ENCODE data around the gene MSANTD4.

The MSANTD4 gene

DNA sequence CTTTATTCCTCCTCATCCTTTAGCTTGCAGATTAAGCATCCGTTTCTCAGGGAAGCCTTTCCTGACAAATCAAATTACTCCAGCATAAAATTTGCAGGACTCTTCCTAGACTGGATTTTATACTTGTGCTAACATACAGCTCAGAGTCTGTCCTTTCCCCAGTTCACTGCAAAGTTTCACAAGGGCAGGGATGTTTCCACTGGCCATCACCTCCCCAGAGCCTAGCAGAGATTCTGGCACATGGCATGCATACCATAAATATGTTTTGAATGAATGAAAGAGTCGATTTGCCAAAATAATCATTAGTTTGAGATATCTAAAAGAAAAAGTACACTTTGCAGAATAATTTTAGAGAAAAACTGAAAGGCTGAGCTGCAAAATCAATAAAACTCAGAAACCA lies 10.6 kb downstream of the MSANTD4 start:
- no peak for TF ChIP-seq EP300 (IDR thresholded peaks at IDR 0.05; ENCODE audit: borderline replicate concordance)
- TF ChIP-seq YY1 (IDR thresholded peaks at IDR 0.05; ENCODE audit: low read depth) = no peak
- no peak for TF ChIP-seq NFIC (IDR thresholded peaks at IDR 0.05)
- TF ChIP-seq EGR1 (IDR thresholded peaks at IDR 0.05) = no peak
- TF ChIP-seq TEAD4 (IDR thresholded peaks at IDR 0.05) = no peak
- TF ChIP-seq MAX (IDR thresholded peaks at IDR 0.05) = no peak
- no peak for TF ChIP-seq TCF12 (IDR thresholded peaks at IDR 0.05; ENCODE audit: low read depth)
- TF ChIP-seq CEBPB (IDR thresholded peaks at IDR 0.05) = no peak
- TF ChIP-seq, protein P1, sequence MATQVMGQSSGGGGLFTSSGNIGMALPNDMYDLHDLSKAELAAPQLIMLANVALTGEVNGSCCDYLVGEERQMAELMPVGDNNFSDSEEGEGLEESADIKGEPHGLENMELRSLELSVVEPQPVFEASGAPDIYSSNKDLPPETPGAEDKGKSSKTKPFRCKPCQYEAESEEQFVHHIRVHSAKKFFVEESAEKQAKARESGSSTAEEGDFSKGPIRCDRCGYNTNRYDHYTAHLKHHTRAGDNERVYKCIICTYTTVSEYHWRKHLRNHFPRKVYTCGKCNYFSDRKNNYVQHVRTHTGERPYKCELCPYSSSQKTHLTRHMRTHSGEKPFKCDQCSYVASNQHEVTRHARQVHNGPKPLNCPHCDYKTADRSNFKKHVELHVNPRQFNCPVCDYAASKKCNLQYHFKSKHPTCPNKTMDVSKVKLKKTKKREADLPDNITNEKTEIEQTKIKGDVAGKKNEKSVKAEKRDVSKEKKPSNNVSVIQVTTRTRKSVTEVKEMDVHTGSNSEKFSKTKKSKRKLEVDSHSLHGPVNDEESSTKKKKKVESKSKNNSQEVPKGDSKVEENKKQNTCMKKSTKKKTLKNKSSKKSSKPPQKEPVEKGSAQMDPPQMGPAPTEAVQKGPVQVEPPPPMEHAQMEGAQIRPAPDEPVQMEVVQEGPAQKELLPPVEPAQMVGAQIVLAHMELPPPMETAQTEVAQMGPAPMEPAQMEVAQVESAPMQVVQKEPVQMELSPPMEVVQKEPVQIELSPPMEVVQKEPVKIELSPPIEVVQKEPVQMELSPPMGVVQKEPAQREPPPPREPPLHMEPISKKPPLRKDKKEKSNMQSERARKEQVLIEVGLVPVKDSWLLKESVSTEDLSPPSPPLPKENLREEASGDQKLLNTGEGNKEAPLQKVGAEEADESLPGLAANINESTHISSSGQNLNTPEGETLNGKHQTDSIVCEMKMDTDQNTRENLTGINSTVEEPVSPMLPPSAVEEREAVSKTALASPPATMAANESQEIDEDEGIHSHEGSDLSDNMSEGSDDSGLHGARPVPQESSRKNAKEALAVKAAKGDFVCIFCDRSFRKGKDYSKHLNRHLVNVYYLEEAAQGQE (IDR thresholded peaks at IDR 0.05; ENCODE audit: low read depth) = no peak
- no peak for TF ChIP-seq RAD21 (IDR thresholded peaks at IDR 0.05; ENCODE audit: low read depth)
- no peak for TF ChIP-seq TAF1 (IDR thresholded peaks at IDR 0.05; ENCODE audit: low read depth)
- TF ChIP-seq ZBTB7A (IDR thresholded peaks at IDR 0.05; ENCODE audit: low read depth) = no peak
- TF ChIP-seq FOXM1 (IDR thresholded peaks at IDR 0.05; ENCODE audit: borderline replicate concordance, low read depth) = no peak
- no peak for TF ChIP-seq USF1 (IDR thresholded peaks at IDR 0.05)
- TF ChIP-seq CREB1 (IDR thresholded peaks at IDR 0.05; ENCODE audit: low read depth) = no peak

- TF ChIP-seq YY1 (IDR thresholded peaks at IDR 0.05; ENCODE audit: low read depth) (no peak), FOXM1 (IDR thresholded peaks at IDR 0.05; ENCODE audit: borderline replicate concordance, low read depth) (no peak), EGR1 (IDR thresholded peaks at IDR 0.05) (no peak), TEAD4 (IDR thresholded peaks at IDR 0.05) (no peak), CEBPB (IDR thresholded peaks at IDR 0.05) (no peak), EP300 (IDR thresholded peaks at IDR 0.05; ENCODE audit: borderline replicate concordance) (no peak), CREB1 (IDR thresholded peaks at IDR 0.05; ENCODE audit: low read depth) (no peak), TCF12 (IDR thresholded peaks at IDR 0.05; ENCODE audit: low read depth) (no peak), ZBTB7A (IDR thresholded peaks at IDR 0.05; ENCODE audit: low read depth) (no peak), TAF1 (IDR thresholded peaks at IDR 0.05; ENCODE audit: low read depth) (no peak), NFIC (IDR thresholded peaks at IDR 0.05) (no peak), USF1 (IDR thresholded peaks at IDR 0.05) (no peak)
- TF ChIP-seq, protein P1 (IDR thresholded peaks at IDR 0.05; ENCODE audit: low read depth) = no peak
These were observed 20.6 kb downstream of the MSANTD4 start for GRCh38 chr11:106001304-106002012.

DNA sequence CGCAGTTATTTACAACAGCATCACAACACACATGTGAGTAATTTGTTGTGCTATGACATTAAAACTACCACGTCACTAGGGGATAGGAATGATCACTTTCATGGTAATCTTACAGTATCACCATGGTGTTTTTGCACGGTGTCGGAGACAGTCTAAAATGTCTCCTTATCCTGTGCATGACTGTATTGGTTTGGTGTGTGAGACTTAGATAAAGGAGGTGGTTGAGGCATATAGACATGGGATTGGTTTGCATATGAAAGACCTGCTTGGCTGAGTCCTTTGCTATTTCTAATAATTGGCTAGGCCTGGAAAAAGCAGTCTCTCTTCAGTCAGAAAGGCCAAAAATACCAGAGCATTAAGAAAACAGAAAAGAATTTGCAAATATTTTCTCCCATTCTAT lies 30.2 kb downstream of the MSANTD4 start:
- TF ChIP-seq TAF1 (IDR thresholded peaks at IDR 0.05; ENCODE audit: low read depth) (no peak), TEAD4 (IDR thresholded peaks at IDR 0.05) (no peak), YY1 (IDR thresholded peaks at IDR 0.05; ENCODE audit: low read depth) (no peak), RAD21 (IDR thresholded peaks at IDR 0.05; ENCODE audit: low read depth) (no peak), TCF12 (IDR thresholded peaks at IDR 0.05; ENCODE audit: low read depth) (no peak), USF1 (IDR thresholded peaks at IDR 0.05) (no peak), CREB1 (IDR thresholded peaks at IDR 0.05; ENCODE audit: low read depth) (no peak), MAX (IDR thresholded peaks at IDR 0.05) (no peak), ZBTB7A (IDR thresholded peaks at IDR 0.05; ENCODE audit: low read depth) (no peak), FOXM1 (IDR thresholded peaks at IDR 0.05; ENCODE audit: borderline replicate concordance, low read depth) (no peak)
- TF ChIP-seq, protein P1 (IDR thresholded peaks at IDR 0.05; ENCODE audit: low read depth) = no peak

DNA sequence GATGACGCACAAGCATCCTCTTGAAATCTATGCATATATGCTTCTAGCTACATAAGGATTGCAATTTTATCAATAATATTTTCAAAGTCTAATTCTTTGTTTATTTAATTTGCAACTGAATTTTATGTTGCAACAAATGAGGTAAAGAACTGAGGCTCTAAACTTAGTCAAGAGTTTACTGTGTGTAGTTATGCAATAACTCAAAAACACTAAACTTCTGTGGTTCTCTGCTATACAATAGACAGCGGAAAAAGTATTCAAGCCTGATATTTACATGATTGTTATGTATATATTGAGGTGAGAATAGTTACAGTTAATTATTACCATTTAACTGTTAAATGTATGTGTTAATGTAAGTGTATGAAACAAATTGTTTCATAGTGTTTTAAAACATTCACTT lies 32.9 kb downstream of the MSANTD4 start:
- TF ChIP-seq EP300 (IDR thresholded peaks at IDR 0.05; ENCODE audit: borderline replicate concordance) (no peak), MAX (IDR thresholded peaks at IDR 0.05) (no peak), TCF12 (IDR thresholded peaks at IDR 0.05; ENCODE audit: low read depth) (no peak), RAD21 (IDR thresholded peaks at IDR 0.05; ENCODE audit: low read depth) (no peak), TAF1 (IDR thresholded peaks at IDR 0.05; ENCODE audit: low read depth) (no peak), CREB1 (IDR thresholded peaks at IDR 0.05; ENCODE audit: low read depth) (no peak), EGR1 (IDR thresholded peaks at IDR 0.05) (no peak), CEBPB (IDR thresholded peaks at IDR 0.05) (no peak), ZBTB7A (IDR thresholded peaks at IDR 0.05; ENCODE audit: low read depth) (no peak), USF1 (IDR thresholded peaks at IDR 0.05) (no peak), YY1 (IDR thresholded peaks at IDR 0.05; ENCODE audit: low read depth) (no peak), NFIC (IDR thresholded peaks at IDR 0.05) (no peak), FOXM1 (IDR thresholded peaks at IDR 0.05; ENCODE audit: borderline replicate concordance, low read depth) (no peak), TEAD4 (IDR thresholded peaks at IDR 0.05) (no peak)
- TF ChIP-seq, protein P1 (IDR thresholded peaks at IDR 0.05; ENCODE audit: low read depth) = no peak

Data from Ishikawa (cell line).